H9 (cell line): ENCODE results near the gene BABAM1. TPM values are rescaled to one million over a fixed set of nuclear protein-coding genes. Genes with fewer than 3 reads are reported as not detected.
A peak's percentile ranks its signal among the peaks of the same experiment; 100 is the strongest.

Experiments used
- DNase-seq: peaks from one replicate; pipeline ENCODE4 v3.0.0-alpha.2; 2017
- H2AFZ ChIP-seq: one replicate; pipeline ENCODE4 v1.6.1; 2013; ENCODE audit warnings: mild to moderate bottlenecking, low read length, control low read depth, moderate library complexity
- H2AK5ac ChIP-seq: 2 replicates; pipeline ENCODE4 v1.6.1; 2013; ENCODE audit warnings: low read length, control low read depth, mixed read lengths; ENCODE audit not compliant: insufficient read length
- H2BK120ac ChIP-seq: one replicate; pipeline ENCODE4 v1.6.1; 2013; ENCODE audit warnings: low read depth, mild to moderate bottlenecking, low read length, control low read depth, inconsistent platforms; ENCODE audit not compliant: poor library complexity, severe bottlenecking
- H2BK12ac ChIP-seq: 2 replicates; pipeline ENCODE4 v1.6.1; 2013; ENCODE audit warnings: low read length, control low read depth, mixed read lengths, low read depth; ENCODE audit not compliant: insufficient read length
- H2BK15ac ChIP-seq: 2 replicates; pipeline ENCODE4 v1.6.1; 2013; ENCODE audit warnings: low read depth, low read length, control low read depth
- H2BK20ac ChIP-seq: one replicate; pipeline ENCODE4 v1.6.1; 2013; ENCODE audit warnings: low read depth, mild to moderate bottlenecking, low read length, control low read depth, inconsistent platforms; ENCODE audit not compliant: poor library complexity, severe bottlenecking
- H2BK5ac ChIP-seq: 2 replicates; pipeline ENCODE4 v1.6.1; 2013; ENCODE audit warnings: low read length, control low read depth, mixed read lengths; ENCODE audit not compliant: insufficient read length
- H3K14ac ChIP-seq: 2 replicates; pipeline ENCODE4 v1.6.1; 2013; ENCODE audit warnings: low read length, control low read depth; ENCODE audit not compliant: insufficient read depth
- H3K18ac ChIP-seq: 2 replicates; pipeline ENCODE4 v1.6.1; 2013; ENCODE audit warnings: low read depth, mild to moderate bottlenecking, mixed read lengths, low read length, control low read depth; ENCODE audit not compliant: insufficient read length
- H3K23ac ChIP-seq: 2 replicates; pipeline ENCODE4 v1.6.1; 2013; ENCODE audit warnings: low read length, control low read depth, mixed read lengths, low read depth; ENCODE audit not compliant: insufficient read length
- H3K23me2 ChIP-seq: 2 replicates; pipeline ENCODE4 v1.6.1; 2013; ENCODE audit warnings: low read depth, mild to moderate bottlenecking, mixed read lengths, low read length, control low read depth; ENCODE audit not compliant: insufficient read length, poor library complexity, severe bottlenecking
- H3K27ac ChIP-seq: 2 replicates; pipeline ENCODE4 v1.5.1; 2013; ENCODE audit warnings: low read length, control low read depth, mixed read lengths, low read depth; ENCODE audit not compliant: insufficient read length
- H3K27me3 ChIP-seq: 2 replicates; pipeline ENCODE4 v1.6.1; 2013; ENCODE audit warnings: low read length, control low read depth, inconsistent platforms; ENCODE audit not compliant: insufficient read depth
- H3K4ac ChIP-seq: 2 replicates; pipeline ENCODE4 v1.6.1; 2013; ENCODE audit warnings: low read depth, mild to moderate bottlenecking, control low read depth, inconsistent platforms, low read length, moderate library complexity
- H3K4me1 ChIP-seq: 2 replicates; pipeline ENCODE4 v1.6.1; 2013; ENCODE audit warnings: low read length, control low read depth, inconsistent platforms; ENCODE audit not compliant: insufficient read depth
- H3K4me2 ChIP-seq: 2 replicates; pipeline ENCODE4 v1.6.1; 2013; ENCODE audit warnings: low read length, control low read depth, mixed read lengths; ENCODE audit not compliant: insufficient read length, insufficient read depth
- H3K56ac ChIP-seq: 2 replicates; pipeline ENCODE4 v1.6.1; 2013; ENCODE audit warnings: low read depth, mild to moderate bottlenecking, mixed read lengths, low read length, control low read depth; ENCODE audit not compliant: insufficient read length
- H3K79me1 ChIP-seq: 2 replicates; pipeline ENCODE4 v1.6.1; 2013; ENCODE audit warnings: low read depth, mild to moderate bottlenecking, moderate library complexity, low read length, control low read depth, inconsistent platforms; ENCODE audit not compliant: insufficient read depth, poor library complexity, severe bottlenecking
- H3K79me2 ChIP-seq: 2 replicates; pipeline ENCODE4 v1.6.1; 2013; ENCODE audit warnings: low read length, control low read depth, inconsistent platforms; ENCODE audit not compliant: insufficient read depth
- H3K9ac ChIP-seq: 2 replicates; pipeline ENCODE4 v1.6.1; 2013; ENCODE audit warnings: low read length, control low read depth, mixed read lengths; ENCODE audit not compliant: insufficient read length; ENCODE audit errors: extremely low read depth
- H3K9me3 ChIP-seq: one replicate; pipeline ENCODE4 v1.6.1; 2013; ENCODE audit warnings: low read depth, low read length, inconsistent platforms; ENCODE audit not compliant: control insufficient read depth
- H3T11ph ChIP-seq: one replicate; pipeline ENCODE4 v1.6.1; 2013; ENCODE audit warnings: mild to moderate bottlenecking, low read length, control low read depth, inconsistent platforms
- H4K20me1 ChIP-seq: one replicate; pipeline ENCODE4 v1.6.1; 2013; ENCODE audit not compliant: control insufficient read depth, insufficient read length, insufficient read depth
- H4K5ac ChIP-seq: 2 replicates; pipeline ENCODE4 v1.6.1; 2013; ENCODE audit warnings: low read depth, mild to moderate bottlenecking, mixed read lengths, low read length, control low read depth; ENCODE audit not compliant: insufficient read length
- H4K8ac ChIP-seq: replicated peaks from 2 replicates; pipeline ENCODE4 v1.6.1; 2013; ENCODE audit warnings: low read length, control low read depth, mixed read lengths, low read depth; ENCODE audit not compliant: insufficient read length
- H4K91ac ChIP-seq: 2 replicates; pipeline ENCODE4 v1.6.1; 2013; ENCODE audit warnings: low read depth, mild to moderate bottlenecking, moderate library complexity, mixed read lengths, low read length, control low read depth; ENCODE audit not compliant: insufficient read length
- H3K27ac Mint-ChIP-seq, 3 experiments: 2 replicates in 2 of 3; 3 replicates in 1 of 3; pipeline ENCODE4 v1.8.0; 2020 to 2021; ENCODE audit warnings: mixed read lengths in 3 of 3, mild to moderate bottlenecking in 1 of 3, moderate library complexity in 1 of 3
- H3K27me3 Mint-ChIP-seq: 2 replicates; pipeline ENCODE4 v1.8.0; 2021; ENCODE audit warnings: low read depth, mild to moderate bottlenecking, moderate library complexity, mixed read lengths
- H3K36me3 Mint-ChIP-seq, 3 experiments: 2 replicates in 2 of 3; 3 replicates in 1 of 3; pipeline ENCODE4 v1.8.0; 2020 to 2021; ENCODE audit warnings: low read depth in 3 of 3, mixed read lengths in 3 of 3; ENCODE audit not compliant: insufficient read depth in 1 of 3
- H3K4me1 Mint-ChIP-seq, 2 experiments: 2 replicates each; pipeline ENCODE4 v1.8.0; 2020; ENCODE audit warnings: mixed read lengths in 2 of 2
- H3K4me3 Mint-ChIP-seq, 2 experiments: 2 replicates in 1 of 2; 3 replicates in 1 of 2; pipeline ENCODE4 v1.8.0; 2020 to 2021; ENCODE audit warnings: mild to moderate bottlenecking in 2 of 2, mixed read lengths in 2 of 2, moderate library complexity in 1 of 2
- H3K9me3 Mint-ChIP-seq, 2 experiments: 2 replicates in 1 of 2; 3 replicates in 1 of 2; pipeline ENCODE4 v1.8.0; 2020; ENCODE audit warnings: mild to moderate bottlenecking in 2 of 2, mixed read lengths in 2 of 2, moderate library complexity in 1 of 2
- WGBS: extraction: QIAGEN DNeasy Blood & Tissue Kit; methylation state at CpG from one replicate; pipeline ENCODE4 v1.1.7; 2013; ENCODE audit warnings: missing lambda C conversion rate, low lambda C conversion rate, mixed read lengths; ENCODE audit not compliant: insufficient read length; ENCODE audit errors: extremely low coverage; 5-methylcytosine and 5-hydroxymethylcytosine counted together
- total RNA-seq: library from RNA; stranded (reverse); gene quantifications from 2 replicates; pipeline ENCODE4 v1.2.1, GENCODE V29; 2021
- TF ChIP-seq, protein P1 (sequence below): fragments of 200-600 bp; sonication (generic); conservative IDR thresholded peaks from 3 replicates; pipeline ENCODE4 v1.8.0; 2021; ENCODE audit warnings: antibody characterized with exemption, mild to moderate bottlenecking

BABAM1 gene
- total RNA-seq, 1 experiment from 2014 or later: 130 TPM

DNA sequence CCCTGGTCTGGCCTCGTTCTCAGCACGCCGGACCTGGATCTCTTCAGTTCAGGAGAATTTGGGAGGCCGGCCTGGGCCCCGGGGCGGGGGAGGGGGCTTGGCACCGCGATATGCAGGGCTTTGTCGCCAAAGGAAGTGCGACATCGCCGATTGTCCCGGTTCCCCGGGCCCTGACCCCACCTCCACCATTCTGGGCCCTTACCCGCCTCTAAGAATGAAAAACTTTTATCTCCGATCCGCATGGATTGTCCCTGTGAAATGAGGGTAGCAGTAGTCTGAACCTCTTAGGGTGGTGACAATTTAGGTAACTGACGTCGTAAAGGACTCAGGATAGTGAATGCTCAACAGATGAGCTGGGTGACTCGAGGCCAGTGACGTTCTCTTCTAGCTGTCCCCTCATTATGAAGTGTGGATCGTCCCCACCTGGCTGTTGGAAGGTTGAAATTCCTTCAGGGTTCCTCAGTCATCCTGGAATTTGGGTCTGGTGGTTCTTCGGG is 42.8 kb downstream of the BABAM1 start:
- Histone ChIP-seq H3K18ac (no peak overlapping the region), H3K14ac (no peak overlapping the region), H3K4me1 (no peaks in the 10 kb centered on the region), H4K8ac (no peak overlapping the region), H3K23ac (no peak overlapping the region), H3K79me1 (peaks cover 6% of the 10 kb centered on the region), H3K27ac (no peak overlapping the region), H2BK12ac (no peak overlapping the region), H3K9me3 (no peaks in the 10 kb centered on the region), H4K5ac (no peak overlapping the region), H4K20me1 (no peaks in the 10 kb centered on the region), H3K4ac (no peak overlapping the region), H3K27me3 (no peaks in the 10 kb centered on the region), H3K79me2 (peaks cover 7% of the 10 kb centered on the region; the same call in 1 of the 2 replicates), H3K23me2 (peaks cover 11% of the 10 kb centered on the region), H2BK5ac (no peak overlapping the region), H3T11ph (no peak overlapping the region), H2AFZ (no peak overlapping the region), H2BK120ac (no peak overlapping the region), H2BK15ac (no peak overlapping the region), H2BK20ac (no peak overlapping the region), H2AK5ac (no peak overlapping the region), H3K4me2 (peak overlapping the region; percentile 73), H3K56ac (no peak overlapping the region), H4K91ac (no peak overlapping the region), H3K9ac (peak overlapping the region; percentile 32)
- peaks cover 17 to 25% of the 10 kb centered on the region in 2 experiments for H3K4me1 Mint-ChIP-seq
- TF ChIP-seq, protein P1, sequence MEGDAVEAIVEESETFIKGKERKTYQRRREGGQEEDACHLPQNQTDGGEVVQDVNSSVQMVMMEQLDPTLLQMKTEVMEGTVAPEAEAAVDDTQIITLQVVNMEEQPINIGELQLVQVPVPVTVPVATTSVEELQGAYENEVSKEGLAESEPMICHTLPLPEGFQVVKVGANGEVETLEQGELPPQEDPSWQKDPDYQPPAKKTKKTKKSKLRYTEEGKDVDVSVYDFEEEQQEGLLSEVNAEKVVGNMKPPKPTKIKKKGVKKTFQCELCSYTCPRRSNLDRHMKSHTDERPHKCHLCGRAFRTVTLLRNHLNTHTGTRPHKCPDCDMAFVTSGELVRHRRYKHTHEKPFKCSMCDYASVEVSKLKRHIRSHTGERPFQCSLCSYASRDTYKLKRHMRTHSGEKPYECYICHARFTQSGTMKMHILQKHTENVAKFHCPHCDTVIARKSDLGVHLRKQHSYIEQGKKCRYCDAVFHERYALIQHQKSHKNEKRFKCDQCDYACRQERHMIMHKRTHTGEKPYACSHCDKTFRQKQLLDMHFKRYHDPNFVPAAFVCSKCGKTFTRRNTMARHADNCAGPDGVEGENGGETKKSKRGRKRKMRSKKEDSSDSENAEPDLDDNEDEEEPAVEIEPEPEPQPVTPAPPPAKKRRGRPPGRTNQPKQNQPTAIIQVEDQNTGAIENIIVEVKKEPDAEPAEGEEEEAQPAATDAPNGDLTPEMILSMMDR: no peak
- H3K36me3 Mint-ChIP-seq: peaks cover 9 to 22% (median 22%) of the 10 kb centered on the region in 3 experiments; a peak in 6 of 7 replicates
- DNase-seq: no peak
- peak overlapping the region; percentile 88 to 98 (median 95); a peak in 5 of 7 replicates for H3K27ac Mint-ChIP-seq
- no CpG with 5 or more reads among the region's 23 CpGs for WGBS
- H3K4me3 Mint-ChIP-seq: peak overlapping the region; percentile 94 to 95
- H3K27me3 Mint-ChIP-seq: no peaks in the 10 kb centered on the region
- no peaks in the 10 kb centered on the region for H3K9me3 Mint-ChIP-seq
